Measurements from ENCODE around the gene KCNJ6.
"Not testable (repeated sequence)": the region's sequence is repeated elsewhere in the genome, so short reads cannot be mapped to it uniquely, and the experiment has no call there.

KCNJ6 gene

DNA sequence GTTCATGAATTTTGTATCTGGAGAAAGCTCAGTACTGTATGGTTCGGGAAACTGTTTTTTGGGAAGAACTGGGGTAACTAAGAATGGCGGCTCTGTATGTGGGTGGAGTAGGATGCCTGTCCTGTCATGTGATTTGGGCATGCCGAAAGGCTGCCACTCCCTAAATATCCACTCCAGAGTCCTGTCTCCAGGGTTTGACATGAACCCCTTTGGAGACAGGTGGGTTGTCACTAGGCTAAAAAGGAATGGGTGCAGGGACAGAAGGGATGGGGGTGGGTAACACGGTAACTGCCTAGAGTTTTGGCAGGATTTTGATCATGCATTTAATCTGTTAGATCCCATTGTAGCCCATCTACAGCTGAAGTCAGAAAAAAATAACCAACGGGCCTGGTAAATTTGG is 150.1 kb downstream of the KCNJ6 start:
- DNase-seq: no peak

DNA sequence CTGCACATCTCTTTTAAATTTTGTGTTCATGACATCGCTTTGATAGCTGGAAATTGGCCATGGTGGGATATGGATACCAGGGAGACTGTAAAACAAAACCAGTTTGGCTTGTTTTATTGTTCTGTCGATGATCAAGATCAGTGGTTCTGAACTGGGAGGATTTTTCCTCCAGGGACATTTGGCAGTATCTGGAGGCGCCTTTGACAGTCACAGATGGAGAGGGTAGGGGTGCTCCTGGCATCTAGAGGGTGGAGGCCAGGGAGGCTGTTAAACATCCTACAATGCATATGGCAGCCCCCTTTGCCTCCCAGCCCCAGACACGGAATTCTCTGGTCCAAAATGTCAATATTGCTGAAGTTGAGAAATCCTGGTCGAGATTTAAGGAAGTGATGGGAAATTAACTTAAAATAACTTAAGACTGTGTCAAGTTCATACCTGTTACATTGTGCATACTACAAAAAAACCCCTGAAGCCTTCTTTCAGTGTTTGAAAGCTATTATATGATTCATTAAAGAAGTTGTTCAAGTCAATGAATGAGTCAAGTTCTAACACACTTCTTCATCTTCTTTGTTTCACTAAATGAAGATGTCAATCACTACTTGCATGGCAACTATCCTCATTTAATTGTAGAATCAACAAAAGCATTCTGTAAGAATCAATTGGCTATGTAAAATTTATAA is 150.9 kb downstream of the KCNJ6 start:
- DNase-seq: peak; percentile 7

DNA sequence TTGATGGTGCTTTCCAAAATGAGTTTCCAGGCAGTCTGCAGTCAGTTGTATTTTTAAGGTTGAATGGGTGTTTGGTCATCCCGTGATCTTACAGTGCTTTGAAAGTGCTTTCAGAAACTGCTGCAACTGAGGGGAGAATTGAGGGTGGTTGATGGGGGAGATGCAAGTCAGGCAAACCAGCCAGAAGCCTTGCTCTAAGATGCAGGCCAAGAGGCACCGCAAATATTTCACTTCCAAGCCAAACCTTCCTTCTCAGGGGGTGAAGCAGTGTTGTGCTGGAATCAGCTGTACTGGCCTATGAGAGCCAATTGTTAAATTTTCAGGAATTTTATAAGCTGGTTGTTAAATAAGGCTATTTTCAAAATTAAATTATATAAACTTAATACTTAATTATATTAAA is 151.6 kb downstream of the KCNJ6 start:
- peak; percentile 9 for DNase-seq

DNA sequence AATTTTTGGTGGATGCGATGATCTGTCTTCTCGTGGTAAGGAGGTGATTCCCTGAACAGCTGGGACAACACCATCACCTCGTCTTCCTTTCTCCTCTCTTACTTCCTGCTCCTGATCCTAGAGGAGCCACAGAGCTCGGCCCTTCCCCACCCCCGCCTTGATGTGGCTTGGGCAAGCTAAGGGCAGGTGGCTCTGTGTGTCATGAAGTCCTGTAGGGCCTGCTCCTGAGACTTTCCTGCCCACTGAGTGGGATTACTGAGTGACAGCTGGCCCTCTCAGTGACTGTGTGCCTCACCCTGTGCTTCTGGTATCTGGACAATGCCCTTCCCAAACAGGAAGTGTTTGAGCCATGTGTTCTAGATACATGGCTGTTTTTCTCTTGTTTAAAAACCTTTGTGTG is 153.0 kb downstream of the KCNJ6 start:
- no peak for DNase-seq

DNA sequence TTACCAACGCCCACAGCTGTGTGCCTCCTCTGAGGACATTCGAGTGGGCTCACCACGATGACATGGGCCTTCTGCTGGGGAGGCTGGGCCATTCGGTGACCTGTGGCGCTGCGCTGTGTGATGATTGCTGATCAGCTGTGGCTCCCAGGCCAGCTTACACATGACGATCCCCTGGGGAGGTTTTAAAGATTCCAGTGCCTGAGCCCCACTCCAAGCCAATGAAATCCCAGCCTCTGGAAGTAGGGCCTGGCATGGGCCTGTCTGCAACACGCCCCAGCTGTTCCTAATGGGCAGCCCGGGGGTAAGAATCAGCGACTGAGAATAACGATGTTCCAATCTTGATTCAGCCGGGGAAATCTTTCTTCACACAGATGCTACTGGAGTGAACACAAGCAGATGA is 153.7 kb downstream of the KCNJ6 start:
- DNase-seq: peak; percentile 47

DNA sequence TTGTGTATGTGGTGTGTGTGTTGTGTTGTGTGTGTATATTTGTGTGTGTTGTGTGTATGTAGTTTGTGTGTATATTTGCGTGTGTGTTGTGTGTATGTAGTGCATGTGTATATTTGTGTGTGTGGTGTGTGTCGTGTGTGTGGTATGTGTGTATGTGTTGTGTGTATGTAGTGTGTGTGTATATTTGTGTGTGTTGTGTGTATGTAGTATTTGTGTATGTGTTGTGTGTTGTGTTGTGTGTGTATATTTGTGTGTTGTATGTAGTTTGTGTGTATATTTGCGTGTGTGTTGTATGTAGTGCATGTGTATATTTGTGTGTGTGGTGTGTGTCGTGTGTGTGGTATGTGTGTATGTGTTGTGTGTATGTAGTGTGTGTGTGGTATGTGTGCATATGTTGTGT is 154.9 kb downstream of the KCNJ6 start:
- DNase-seq: not testable (repeated sequence)

DNA sequence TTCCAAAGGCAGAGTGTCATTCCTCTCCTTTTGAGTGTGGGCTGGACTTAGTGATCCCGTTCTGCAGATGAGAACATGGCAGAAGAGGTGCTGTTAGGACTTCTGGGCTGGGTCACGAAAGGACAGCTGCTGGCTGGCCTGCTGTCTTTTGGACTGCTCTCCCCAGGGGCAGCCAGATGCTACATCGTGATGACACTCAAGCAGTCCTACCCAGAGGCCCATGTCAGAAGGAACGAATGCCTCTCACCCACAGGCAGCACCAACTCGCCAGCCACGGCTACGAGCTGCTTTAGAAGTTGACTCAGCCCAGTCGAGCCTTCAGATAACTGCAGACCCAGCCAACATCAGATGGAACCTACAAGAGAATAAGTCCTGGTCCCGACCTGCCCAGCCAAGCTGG is 156.5 kb downstream of the KCNJ6 start:
- DNase-seq: no peak

DNA sequence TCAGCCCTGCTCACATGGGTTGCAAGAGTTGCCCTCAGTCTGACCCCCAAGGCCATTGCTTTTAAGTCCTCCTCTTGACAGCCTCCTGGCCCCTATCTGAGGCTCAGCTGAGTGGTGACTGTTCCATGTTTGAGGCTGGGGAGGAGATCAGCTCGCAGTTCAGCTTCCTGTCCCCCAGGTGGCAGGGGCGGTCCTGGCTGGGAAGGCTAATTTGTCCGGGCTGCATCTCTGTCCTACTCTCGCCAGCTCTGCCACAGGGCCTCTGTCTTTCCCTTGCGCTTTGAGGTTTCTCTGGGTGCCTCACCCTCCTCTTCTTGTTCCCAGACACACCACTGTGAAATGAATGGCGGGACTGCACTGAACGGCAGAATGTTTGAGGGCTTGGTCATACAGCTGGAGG is 157.3 kb downstream of the KCNJ6 start:
- peak; percentile 63 for DNase-seq

DNA sequence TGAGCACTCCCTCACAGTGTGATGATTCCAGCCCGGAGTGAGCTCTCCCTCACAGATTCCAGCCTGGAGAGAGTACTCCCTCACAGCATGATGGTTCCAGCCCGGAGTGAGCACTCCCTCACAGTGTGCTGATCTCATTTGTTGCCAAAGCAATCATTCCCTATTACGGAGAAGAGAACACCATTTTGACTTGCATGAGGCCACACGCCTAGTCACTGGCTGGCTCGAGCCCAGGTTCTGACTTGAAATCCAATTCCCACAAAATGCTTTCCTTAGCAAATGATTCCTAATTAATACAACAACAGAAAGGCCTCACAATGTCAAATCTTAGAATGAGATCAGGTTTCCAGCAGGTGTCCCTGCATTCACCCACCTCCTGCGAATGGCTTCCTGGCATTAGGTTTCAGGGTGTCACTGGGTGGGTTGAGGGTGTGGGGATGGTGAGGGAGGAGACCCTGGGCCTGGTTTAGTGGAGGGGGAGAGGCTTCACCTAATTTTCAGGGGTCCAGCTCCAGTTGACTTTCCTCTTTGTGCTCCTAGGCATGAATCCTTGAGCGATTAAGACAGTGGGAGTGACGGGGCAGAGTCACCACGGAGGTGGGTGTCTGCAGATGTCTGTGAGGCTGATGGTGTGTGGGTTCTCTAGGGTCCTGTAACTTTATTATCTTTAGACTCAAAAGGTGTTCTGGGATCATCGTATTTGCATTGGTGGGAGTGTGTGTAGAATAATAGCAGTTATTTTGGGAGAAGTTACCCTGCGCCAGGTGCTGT is 158.5 kb downstream of the KCNJ6 start:
- no peak for DNase-seq

DNA sequence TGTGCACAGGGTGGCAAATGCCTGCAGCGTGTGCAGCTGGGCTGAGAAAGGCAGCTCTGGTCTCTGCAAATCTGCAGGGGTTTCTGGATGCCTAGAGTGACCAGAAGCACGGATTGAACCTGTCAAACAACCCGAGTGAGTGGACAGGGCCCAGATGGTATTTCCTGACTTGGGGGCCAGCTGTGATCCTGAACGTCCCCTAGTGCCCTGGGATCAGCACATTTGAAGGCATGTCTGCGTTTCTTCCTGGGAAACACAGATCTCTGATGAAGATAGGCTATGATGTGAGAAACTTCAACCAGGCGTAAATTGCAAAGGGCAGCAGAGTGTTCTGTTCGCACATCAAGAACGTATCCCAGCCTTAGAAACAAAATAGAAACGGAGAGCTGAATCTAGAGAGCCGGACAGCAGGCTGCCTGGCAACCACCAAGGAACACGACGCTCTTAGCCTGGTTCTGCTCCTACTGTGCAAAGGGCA is 163.1 kb downstream of the KCNJ6 start:
- DNase-seq: peak; percentile 54

DNA sequence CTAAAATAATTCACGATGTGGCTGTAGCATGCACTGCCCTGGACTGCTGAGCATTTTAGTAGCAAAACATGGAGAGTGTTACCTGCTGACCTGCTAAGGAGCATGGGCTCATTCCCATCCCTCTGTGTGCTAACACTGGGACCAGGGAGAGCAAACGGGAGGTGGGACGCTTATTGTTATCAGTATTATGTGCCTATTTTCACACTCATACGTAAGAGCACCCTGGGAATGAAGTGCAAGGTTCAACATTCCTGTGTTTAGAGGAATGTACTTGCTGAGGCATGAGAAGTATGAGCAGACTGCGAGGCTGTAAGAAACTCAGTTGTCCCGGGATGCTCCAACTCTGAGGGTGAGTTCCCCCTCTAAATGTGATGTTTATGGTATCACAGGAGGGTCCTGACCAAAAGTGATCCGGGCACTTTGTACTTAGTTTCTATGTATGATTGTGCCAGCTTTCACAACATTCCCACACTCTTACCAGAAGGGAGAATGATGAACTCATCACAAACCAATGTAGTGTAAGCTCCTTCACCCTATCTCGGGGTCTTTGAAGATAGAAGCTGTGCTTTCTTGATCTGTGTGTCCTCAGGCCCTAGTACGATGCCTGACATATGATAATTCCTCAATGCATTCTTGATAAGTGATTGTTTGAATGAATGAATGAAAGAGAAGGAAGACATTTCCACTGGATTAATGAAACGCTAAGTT is 164.8 kb downstream of the KCNJ6 start:
- DNase-seq: no peak

DNA sequence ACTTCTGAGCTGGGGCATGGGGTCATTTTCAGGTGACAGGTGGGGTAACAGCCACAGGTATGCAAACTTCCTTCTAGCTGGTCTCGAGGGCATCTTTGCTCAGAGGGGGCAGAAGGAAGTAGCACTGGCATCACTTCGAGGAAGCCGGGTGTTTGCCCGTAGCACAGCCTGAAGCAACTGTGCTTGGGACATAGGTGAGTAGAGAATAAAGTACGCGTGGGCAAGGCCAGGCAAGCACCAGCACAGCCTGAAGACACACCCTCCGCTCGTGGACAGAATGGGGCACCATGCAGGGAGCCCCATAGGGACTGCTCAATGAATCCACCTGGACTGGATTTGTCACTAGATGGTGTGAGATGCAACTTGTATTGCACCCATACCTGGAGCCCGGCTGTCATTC is 167.1 kb downstream of the KCNJ6 start:
- no peak for DNase-seq

DNA sequence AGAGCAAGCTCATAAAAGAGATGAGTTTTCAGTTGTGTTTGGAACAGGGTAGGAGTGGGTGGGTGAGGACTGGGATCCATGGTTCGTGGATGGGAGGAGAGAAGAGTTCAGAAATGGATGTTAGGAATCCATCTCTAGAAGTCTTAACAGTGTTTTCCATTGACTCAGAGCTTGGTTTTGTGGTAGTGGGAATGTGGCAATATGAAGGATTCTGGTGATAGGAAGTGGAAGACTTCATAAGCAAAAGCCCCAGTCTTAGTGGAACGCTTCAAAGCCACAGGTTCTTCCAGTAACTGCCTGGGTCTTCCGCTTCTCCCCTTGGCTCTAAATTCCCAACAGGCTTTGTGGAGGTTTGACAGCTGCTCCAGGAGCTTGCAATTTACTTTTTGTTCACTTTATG is 167.9 kb downstream of the KCNJ6 start:
- DNase-seq: no peak

DNA sequence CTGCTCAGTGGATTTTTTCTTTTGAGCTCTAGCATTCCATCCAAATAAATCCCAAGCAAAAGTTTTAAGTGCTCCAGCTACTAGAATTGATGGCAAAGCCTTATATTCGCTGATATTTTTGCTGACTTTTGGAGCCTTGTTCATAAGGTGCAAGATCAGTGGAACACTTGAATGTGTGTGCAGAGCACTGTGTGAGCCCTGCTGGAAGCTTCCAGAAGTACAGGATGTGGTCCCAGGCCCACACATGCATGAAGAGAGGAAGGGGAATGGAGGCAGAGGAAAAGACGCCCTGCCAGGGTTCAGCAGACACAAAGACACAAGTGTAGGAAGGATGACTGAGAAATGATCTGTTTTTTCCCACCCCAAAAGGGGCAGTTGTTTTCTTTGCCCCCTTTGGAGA is 169.4 kb downstream of the KCNJ6 start:
- no peak for DNase-seq

DNA sequence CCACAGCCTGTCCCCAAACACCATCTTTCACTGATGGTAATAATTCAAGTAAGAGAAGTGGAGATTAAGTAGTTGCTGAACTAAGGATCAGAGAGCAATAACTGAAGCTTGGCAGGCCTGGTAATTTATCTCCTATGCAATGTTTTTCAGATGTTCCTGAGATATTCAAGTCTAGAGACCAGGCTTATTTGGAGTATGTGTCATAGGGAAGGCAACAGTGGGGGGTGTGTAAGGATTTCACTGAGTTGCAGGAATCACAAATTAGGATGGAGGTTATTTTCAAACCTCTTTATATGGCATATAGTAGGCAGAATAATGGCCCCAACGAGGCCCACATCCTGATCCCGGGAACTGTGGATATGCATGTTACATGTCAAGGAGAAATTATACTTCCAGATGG is 171.7 kb downstream of the KCNJ6 start:
- DNase-seq: no peak

DNA sequence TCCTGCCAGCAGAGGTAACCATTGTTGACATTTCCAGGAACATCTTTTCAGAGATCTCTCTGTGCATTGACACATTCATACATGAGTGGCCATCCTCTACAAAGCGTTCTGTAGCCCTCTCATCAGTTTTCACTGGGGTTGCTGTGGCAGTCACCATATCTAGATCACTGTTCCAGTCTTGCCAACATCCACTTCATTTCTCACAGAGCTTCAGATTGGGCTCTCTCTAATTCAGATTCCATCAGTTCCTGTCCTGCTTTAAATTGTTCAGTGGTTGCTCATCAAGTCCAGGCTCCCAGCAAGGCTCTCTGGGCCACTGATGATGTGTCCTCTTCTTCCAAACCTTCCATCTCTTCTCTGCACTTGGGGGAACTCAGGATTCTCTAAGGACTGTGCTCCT is 173.7 kb downstream of the KCNJ6 start:
- DNase-seq: no peak

DNA sequence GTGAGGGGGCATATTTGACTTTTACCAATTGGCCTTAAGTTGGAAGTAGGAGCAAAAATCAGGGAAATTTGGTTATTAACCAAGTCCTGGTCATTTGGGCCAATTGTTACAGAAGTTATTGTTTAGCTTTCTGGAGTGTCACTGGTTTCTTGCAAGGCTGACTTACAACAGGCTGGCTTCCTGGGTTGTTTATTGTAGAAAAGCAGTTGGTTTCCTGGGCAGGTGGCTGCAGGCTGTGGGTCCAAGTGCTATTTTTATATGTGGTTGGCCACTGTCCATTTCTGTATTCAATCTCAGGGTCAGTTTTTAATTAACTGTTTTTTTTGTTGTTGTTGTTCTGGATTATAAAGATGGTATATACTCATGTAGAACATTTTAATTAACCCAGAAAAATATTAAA is 174.1 kb downstream of the KCNJ6 start:
- DNase-seq: no peak

DNA sequence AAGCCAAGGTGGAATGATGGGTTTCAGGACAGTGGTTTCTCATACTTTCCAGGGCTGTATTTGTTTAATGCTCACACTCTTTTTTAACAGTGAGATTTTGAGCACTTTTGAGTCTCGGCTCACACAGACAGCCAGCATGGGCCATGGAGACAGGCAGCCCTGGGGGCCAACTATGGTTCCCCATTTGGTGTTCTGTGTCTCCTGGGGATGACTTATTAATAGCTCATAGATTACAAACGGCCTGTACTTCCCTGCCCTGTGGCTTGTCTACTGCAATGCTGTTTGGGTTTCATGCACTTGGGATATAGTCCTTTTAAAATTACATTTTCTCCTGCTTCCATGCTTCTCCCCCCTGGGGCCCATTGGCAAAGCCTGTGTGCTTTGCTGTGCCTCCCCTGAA is 178.3 kb downstream of the KCNJ6 start:
- no peak for DNase-seq

DNA sequence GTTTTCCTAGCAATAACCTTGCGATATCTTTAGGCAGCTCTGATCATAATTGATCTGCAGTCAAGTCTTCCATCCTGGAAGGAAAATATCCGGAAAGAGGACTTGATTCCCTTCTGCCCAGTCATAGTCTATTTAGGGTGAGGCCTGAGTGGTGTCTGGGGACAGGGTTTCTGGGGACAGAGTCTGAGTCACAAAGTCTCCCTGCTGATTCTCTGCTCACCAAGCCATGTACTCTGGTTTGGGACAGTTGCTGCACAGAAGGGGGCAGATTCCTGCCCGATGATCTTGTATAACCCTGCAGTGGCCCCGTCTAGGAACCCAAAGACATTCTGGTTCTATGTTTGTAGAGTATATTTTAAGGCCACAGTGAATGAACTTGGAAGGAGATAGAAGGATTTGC is 178.8 kb downstream of the KCNJ6 start:
- no peak for DNase-seq

DNA sequence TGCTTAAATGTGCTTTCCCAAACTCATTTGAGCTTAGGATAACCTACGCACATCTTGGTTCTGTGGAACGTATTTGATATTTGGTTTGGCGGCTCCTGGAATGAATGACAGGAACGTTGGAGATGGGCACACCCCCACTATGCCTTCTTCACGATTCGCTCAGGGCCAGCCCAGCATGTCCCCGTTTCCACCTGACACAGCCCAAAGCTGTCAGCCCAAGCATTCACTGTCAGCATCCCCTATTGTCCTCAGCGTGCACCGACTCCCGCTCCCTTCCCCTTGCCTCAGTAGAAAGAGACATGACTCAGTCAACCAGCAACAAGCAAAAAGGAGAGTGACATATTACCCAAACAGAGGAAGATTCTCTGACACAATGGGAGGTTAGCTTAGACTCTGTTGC is 181.4 kb downstream of the KCNJ6 start:
- DNase-seq: no peak

DNA sequence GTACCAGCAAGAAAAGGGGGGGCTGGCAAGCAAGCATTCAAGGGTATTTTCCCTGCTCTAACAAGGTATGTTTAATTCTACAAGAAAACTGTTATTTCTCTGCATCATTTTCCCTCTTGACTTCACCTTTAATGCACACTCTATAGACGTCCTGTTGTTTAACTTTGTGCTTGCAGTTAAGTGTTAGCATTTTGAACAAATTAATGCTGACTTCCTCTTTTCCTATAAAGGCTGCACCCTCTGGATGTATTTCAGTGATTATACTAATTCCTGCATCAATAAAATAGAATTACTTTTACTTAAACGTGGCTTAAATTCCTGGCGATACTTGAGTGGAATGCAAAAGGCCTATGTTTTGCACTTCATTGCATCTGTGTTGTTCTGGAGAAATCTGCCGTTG is 183.3 kb downstream of the KCNJ6 start:
- DNase-seq: no peak

DNA sequence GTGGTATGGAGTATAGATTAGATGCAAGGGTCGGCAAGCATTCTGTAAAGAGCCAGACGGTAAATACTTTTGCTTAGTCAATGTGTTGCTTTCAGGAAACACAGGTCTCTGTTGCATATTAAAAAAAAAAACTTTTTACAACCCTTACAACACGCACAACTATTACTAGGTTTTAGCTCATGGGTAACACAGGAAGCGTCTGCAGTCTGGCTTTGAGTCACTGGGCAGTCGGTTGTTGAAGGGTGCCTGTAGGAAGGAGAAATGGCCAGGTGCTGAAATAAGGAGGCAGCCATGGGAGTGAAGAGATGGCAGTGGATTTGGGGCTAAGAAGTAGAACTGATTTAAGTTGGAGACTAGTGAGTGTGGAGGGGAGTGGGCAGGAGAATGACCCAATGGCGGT is 192.1 kb downstream of the KCNJ6 start:
- DNase-seq: no peak

DNA sequence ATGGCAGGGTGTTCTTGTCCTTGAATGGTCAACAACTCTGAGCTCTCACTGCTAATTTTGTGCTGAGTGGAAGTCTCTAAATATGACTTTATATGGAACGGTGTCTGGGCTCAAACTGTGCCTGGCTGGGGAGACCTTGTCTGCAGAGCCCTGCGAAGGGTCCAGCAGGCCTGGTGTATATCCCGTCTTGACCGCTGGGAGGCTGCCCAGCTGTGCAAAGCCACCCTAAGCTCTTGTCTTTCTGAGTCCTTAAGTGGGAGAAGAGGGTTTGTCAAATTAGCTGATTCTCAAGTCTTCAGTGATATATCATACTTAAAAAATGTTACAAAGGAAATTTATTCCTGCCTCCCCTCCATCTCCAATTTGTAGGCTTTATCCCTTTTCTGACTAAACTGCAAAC is 198.7 kb downstream of the KCNJ6 start:
- DNase-seq: no peak

DNA sequence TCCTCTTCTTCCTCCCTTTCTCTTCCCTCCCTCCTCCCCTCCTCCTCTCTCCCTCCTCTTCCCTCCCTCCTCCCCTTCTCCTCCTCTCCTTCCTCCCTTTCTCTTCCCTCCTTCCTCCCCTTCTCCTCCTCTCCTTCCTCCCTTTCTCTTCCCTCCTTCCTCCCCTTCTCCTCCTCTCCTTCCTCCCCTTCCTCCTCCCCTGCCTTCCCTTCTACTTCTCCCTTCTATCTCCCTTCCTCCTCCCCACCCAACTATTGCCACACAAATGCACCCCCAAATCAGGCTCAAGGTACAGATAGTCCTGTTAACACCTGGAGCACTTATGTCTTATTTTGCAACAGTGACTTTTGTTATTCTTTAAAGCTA is 203.7 kb downstream of the KCNJ6 start:
- not testable (repeated sequence) for DNase-seq
